Upper lobe of right lung (tissue), 1 donor: Measurements from ENCODE around the gene KCNJ6. TPM values are rescaled to one million over a fixed set of nuclear protein-coding genes. Genes with fewer than 3 reads are reported as not detected.
A peak's percentile ranks its signal among the peaks of the same experiment; 100 is the strongest.

Experiments
- ATAC-seq: fragments of 200-7000 bp; cut with Tn5 transposase; one replicate; pipeline ENCODE4 v1.9.1; 2020; ENCODE audit warnings: mild to moderate bottlenecking, moderate library complexity
- DNase-seq: peaks from one replicate; pipeline ENCODE4 v3.0.0-alpha.2; 2020
- H3K27ac ChIP-seq: fragments of 200-600 bp; one replicate; pipeline ENCODE4 v1.8.0; 2022
- H3K27me3 ChIP-seq: fragments of 200-600 bp; one replicate; pipeline ENCODE4 v1.8.0; 2022; ENCODE audit warnings: mild to moderate bottlenecking
- H3K36me3 ChIP-seq: fragments of 200-600 bp; one replicate; pipeline ENCODE4 v1.8.0; 2022
- H3K4me1 ChIP-seq: fragments of 200-600 bp; one replicate; pipeline ENCODE4 v1.8.0; 2022
- H3K4me3 ChIP-seq: fragments of 200-600 bp; one replicate; pipeline ENCODE4 v1.8.0; 2022; ENCODE audit warnings: mild to moderate bottlenecking
- H3K9me3 ChIP-seq: fragments of 200-600 bp; one replicate; pipeline ENCODE4 v1.8.0; 2022
- intact Hi-C: fragments of 100-400 bp; cut with DNase I; formaldehyde crosslinking; loops from one replicate; pipeline ENCODE4 v1.11.0; 2022
- total RNA-seq: library from RNA; stranded (reverse); fragmentation: NEBNext Ultra II Directional; extraction: Animal tissue kit (Norgen Biotek cat#: 25700); gene quantifications from one replicate; pipeline ENCODE4 v1.2.1, GENCODE V29; 2021
- TF ChIP-seq, protein P1 (sequence below): fragments of 200-600 bp; IDR thresholded peaks from one replicate; pipeline ENCODE4 v1.8.0; 2022; ENCODE audit warnings: antibody characterized with exemption
- donor health status: DM: no; HTN: yes; CAD: no; lungs with severe emphysema.

KCNJ6 gene
- total RNA-seq, 1 donor from 2014 or later, result 0.06 TPM

DNA sequence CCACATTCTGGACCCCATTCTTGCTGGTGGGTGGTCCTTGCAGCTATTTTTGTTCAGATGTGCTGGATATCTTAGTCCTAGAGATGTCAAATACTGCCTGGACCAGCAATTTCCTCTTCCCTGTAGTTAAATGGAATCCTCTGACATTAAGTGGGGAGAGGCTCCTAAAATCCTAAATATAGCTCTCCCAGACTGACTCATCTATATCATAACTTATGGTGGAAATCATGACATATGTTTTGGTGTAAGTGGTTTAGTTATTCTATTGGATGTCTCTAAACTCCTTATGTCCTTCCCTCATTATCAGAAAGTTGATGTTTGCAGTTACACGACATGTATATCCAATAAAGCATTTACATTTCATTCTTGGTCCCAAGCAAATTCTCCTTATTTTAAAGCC is 73.1 kb downstream of the KCNJ6 start:
- no peaks in the 10 kb centered on the region for H3K9me3 ChIP-seq
- TF ChIP-seq, protein P1, sequence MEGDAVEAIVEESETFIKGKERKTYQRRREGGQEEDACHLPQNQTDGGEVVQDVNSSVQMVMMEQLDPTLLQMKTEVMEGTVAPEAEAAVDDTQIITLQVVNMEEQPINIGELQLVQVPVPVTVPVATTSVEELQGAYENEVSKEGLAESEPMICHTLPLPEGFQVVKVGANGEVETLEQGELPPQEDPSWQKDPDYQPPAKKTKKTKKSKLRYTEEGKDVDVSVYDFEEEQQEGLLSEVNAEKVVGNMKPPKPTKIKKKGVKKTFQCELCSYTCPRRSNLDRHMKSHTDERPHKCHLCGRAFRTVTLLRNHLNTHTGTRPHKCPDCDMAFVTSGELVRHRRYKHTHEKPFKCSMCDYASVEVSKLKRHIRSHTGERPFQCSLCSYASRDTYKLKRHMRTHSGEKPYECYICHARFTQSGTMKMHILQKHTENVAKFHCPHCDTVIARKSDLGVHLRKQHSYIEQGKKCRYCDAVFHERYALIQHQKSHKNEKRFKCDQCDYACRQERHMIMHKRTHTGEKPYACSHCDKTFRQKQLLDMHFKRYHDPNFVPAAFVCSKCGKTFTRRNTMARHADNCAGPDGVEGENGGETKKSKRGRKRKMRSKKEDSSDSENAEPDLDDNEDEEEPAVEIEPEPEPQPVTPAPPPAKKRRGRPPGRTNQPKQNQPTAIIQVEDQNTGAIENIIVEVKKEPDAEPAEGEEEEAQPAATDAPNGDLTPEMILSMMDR, result no peak
- intact Hi-C loops, result no loop called here
- no peaks in the 10 kb centered on the region for H3K4me1 ChIP-seq
- DNase-seq (no peak), ATAC-seq (no peak)
- H3K27me3 ChIP-seq, result no peaks in the 10 kb centered on the region
- no peaks in the 10 kb centered on the region for H3K36me3 ChIP-seq
- H3K4me3 ChIP-seq, result no peak overlapping the region
- no peak overlapping the region for H3K27ac ChIP-seq

DNA sequence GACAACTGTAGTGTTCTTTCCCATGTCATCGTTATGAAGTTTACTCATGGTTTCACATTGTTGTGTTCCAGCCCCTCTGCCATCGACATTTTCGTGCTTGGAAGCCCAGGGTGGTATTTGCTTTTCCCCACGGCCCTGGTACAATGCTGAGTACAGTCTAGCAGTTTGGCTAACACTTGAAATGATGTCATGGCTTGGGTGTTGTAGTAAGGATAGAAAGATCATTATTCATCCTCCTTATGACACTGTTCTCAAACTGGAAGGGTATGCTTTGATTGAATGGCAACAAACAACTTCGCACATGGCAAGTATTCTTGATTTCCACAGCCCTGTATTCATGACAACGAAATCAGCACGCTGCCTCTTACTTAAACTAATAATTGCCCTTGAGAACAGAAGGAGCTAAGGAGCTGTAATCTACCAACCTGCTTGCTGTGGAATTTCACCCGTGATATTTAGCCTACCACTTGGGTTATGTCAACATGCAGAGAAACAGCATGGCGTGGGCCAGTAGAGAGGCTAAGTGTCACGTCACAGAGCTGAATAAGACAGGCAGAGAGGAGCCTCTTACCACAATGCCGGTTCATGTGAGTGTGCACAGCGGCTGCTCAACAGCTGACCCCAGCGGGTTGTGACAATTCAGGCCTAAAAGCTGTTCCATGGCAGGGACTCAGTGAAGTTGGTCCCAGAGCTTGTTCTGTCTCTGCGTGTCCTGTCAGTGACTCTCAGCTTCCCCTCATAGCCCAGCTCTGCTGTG is 73.9 kb downstream of the KCNJ6 start:
- no peak overlapping the region for H3K27ac ChIP-seq
- H3K36me3 ChIP-seq, result no peaks in the 10 kb centered on the region
- DNase-seq, result no peak
- no peak overlapping the region for H3K4me3 ChIP-seq
- H3K9me3 ChIP-seq, result no peaks in the 10 kb centered on the region
- ATAC-seq, result peak; percentile 36
- no peaks in the 10 kb centered on the region for H3K4me1 ChIP-seq
- intact Hi-C loops, result no loop called here
- TF ChIP-seq, protein P1, result no peak
- no peaks in the 10 kb centered on the region for H3K27me3 ChIP-seq

- ATAC-seq (no peak), DNase-seq (no peak)
- Histone ChIP-seq H3K4me3 (no peak overlapping the region), H3K27me3 (no peaks in the 10 kb centered on the region), H3K4me1 (no peaks in the 10 kb centered on the region), H3K27ac (no peak overlapping the region), H3K36me3 (no peaks in the 10 kb centered on the region), H3K9me3 (no peaks in the 10 kb centered on the region)
- intact Hi-C loops, result no loop called here
- TF ChIP-seq, protein P1, result no peak
Measured at GRCh38 chr21:37837381-37837780, 78.9 kb downstream of the KCNJ6 start.

DNA sequence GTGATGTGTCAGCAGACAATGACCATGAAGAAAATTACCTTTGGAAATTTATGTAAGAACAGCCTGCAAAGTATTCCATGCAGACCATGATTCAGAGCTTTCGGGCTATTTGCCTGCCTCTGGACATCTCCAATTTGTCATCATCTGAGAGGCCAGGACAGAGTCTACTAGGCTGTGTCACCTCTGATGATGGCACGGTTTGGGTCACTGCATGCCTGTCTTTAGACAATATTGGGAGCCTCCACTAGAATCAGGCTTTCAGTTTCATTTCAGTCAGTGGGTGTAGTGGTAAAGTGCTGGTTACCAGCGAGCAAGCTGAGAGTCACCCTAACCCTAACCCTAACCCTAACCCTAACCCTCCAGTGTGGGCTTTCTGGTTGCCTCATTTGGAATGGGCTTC is 80.8 kb downstream of the KCNJ6 start:
- H3K27ac ChIP-seq, result no peak overlapping the region
- DNase-seq, result no peak
- no peaks in the 10 kb centered on the region for H3K27me3 ChIP-seq
- H3K4me3 ChIP-seq, result no peak overlapping the region
- intact Hi-C loops, result no loop called here
- H3K9me3 ChIP-seq, result no peaks in the 10 kb centered on the region
- TF ChIP-seq, protein P1, result no peak
- no peaks in the 10 kb centered on the region for H3K4me1 ChIP-seq
- H3K36me3 ChIP-seq, result no peaks in the 10 kb centered on the region
- no peak for ATAC-seq

DNA sequence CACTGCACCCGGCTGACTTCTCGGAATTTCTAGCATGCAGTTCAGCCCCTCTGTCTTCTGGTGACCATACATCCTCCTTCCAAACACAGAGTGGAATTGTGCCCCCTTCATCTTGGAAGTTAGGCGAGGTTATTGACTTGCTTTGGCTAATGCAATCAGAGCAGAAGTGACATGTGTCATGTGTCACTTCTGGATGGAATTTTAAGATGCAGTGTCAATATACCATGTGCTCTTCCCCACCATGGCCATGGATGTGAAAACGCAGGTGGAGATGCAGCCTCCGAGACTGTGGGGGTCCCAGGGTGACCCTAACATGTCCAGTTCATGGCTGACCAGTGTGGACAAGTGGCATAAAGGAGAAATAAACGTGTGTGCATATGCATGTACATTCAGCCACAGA is 83.0 kb downstream of the KCNJ6 start:
- TF ChIP-seq, protein P1, result no peak
- Histone ChIP-seq H3K27me3 (no peaks in the 10 kb centered on the region), H3K27ac (no peak overlapping the region), H3K36me3 (no peaks in the 10 kb centered on the region), H3K9me3 (no peaks in the 10 kb centered on the region), H3K4me3 (no peak overlapping the region), H3K4me1 (no peaks in the 10 kb centered on the region)
- ATAC-seq (no peak), DNase-seq (no peak)
- intact Hi-C loops, result no loop called here

DNA sequence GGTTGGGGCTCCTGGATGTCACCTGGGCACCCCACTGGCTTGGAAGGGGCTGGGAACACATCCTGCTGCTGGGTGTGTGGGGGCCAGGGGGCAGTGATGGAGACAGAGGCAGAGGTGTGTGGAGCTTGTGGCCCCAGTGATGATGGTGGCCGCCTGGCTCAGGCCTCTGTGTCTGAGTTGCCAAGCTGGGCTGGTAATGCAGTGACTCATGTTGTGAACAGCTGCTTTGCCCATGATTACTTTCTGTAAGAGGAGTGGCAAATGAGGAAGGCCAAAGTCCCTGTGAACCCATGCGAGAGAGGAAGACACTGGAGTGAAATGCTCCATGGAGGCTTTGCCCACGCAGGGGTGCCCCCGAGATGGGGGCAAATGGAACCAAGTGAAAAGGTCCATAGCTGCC is 86.8 kb downstream of the KCNJ6 start:
- Histone ChIP-seq H3K36me3 (no peaks in the 10 kb centered on the region), H3K4me1 (no peaks in the 10 kb centered on the region), H3K4me3 (no peak overlapping the region), H3K27ac (no peak overlapping the region), H3K27me3 (no peaks in the 10 kb centered on the region), H3K9me3 (no peaks in the 10 kb centered on the region)
- ATAC-seq, result peak; percentile 55
- intact Hi-C loops, result no loop called here
- DNase-seq, result no peak
- TF ChIP-seq, protein P1, result no peak
